Psoas muscle (tissue), 8 donors: ENCODE results near the gene PAM. TPM values are rescaled to one million over a fixed set of nuclear protein-coding genes. Genes with fewer than 3 reads are reported as not detected.

Experiments used
- ATAC-seq, 4 donors: fragments of 200-7000 bp; cut with Tn5 transposase; one replicate each; pipeline ENCODE4 v1.9.1; 2020; ENCODE audit warnings: moderate library complexity in 3 of 4, mild to moderate bottlenecking in 2 of 4
- DNase-seq, 2 donors: peaks; one replicate each; pipeline ENCODE4 v3.0.0-alpha.2; 2020
- H3K27ac ChIP-seq: fragments of 200-600 bp; one replicate; pipeline ENCODE4 v1.8.0; 2022
- H3K27me3 ChIP-seq, 3 donors: fragments of 200-600 bp in 1 of 3; one replicate each; pipeline versions ENCODE4 v1.6.1 to v1.8.0; 2013 to 2022; ENCODE audit warnings: low read length in 2 of 3, mild to moderate bottlenecking in 2 of 3, moderate library complexity in 1 of 3; ENCODE audit not compliant: insufficient read depth in 3 of 3
- H3K36me3 ChIP-seq, 2 donors: fragments of 200-600 bp in 1 of 2; one replicate each; pipeline versions ENCODE4 v1.6.1 to v1.8.0; 2013 to 2022; ENCODE audit warnings: low read depth in 1 of 2, mild to moderate bottlenecking in 1 of 2, moderate library complexity in 1 of 2; ENCODE audit not compliant: insufficient read depth in 1 of 2
- H3K4me1 ChIP-seq: fragments of 200-600 bp; one replicate; pipeline ENCODE4 v1.8.0; 2022
- H3K4me3 ChIP-seq: fragments of 200-600 bp; one replicate; pipeline ENCODE4 v1.8.0; 2022; ENCODE audit warnings: mild to moderate bottlenecking
- H3K9me3 ChIP-seq: fragments of 200-600 bp; one replicate; pipeline ENCODE4 v1.8.0; 2022
- CTCF ChIP-seq: fragments of 200-600 bp; IDR thresholded peaks from one replicate; pipeline ENCODE4 v1.8.0; 2022; ENCODE audit warnings: antibody characterized with exemption
- WGBS, 3 donors: extraction: QIAGEN DNeasy Blood & Tissue Kit; methylation state at CpG; one replicate each; pipeline versions ENCODE4 v1.1.6 to v1.1.7; 2013; 5-methylcytosine and 5-hydroxymethylcytosine counted together
- intact Hi-C, 2 donors: fragments of 100-400 bp; cut with DNase I; formaldehyde crosslinking; loops; one replicate each; pipeline versions ENCODE4 v1.11.0 to v1.14.2; 2022
- polyA plus RNA-seq, 3 donors: library from polyadenylated mRNA; stranded (reverse); fragments of 200-250 nt; gene quantifications; one replicate each; pipeline ENCODE4 v1.2.3, GENCODE V29; 2013
- total RNA-seq, 4 donors: library from RNA; stranded (reverse); fragmentation: NEBNext Ultra II Directional in 2 of 4; extraction: Animal tissue kit (Norgen Biotek cat#: 25700) in 2 of 4; gene quantifications; one replicate each; pipeline versions ENCODE4 v1.2.1 to v1.2.4, GENCODE V29; 2021 to 2023
- donor health status: healthy with polysubstance abuse.
- donor health status: DM: no; HTN: no; CAD: no; lungs with moderate emphysema.
- donor health status: Bipolar disorder and iron deficiency.
- donor health status: healthy.
- donor health status: DM: yes; HTN: yes; CAD: no.
- donor health status: DM: no; HTN: no; CAD: no.
- donor health status: DM: no; HTN: no; CAD: no.
- donor health status: DM: yes; HTN: yes; CAD: no.

PAM gene
- total and polyA plus RNA-seq, 7 donors: 29.5 to 279 (median 191) TPM

DNA sequence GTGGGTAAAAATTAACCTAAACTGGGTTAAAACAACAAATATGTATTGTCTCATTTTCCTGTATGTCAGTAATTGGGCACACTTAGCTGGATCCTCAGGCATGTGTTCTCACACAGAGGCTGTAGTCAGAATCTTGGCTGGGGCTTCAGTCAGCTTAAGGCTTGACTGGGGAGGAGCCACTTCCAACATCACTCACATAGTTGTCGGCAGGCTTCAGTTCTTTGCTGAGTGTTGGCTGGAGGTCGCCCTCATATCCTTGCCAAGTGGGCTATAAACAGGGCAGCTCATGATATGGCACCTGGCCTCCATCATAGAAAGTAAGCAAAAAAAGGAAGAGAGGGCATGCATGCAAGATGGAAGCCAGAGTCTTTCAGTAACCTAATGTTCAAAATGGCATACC, 191.9 kb downstream of the PAM start:
- TF ChIP-seq CTCF: no peak
- Histone ChIP-seq H3K9me3 (no peaks in the 10 kb centered on the region), H3K4me3 (no peak overlapping the region), H3K36me3 (peaks cover 0 to 71% of the 10 kb centered on the region in 2 donors), H3K27me3 (no peaks in the 10 kb centered on the region), H3K27ac (no peak overlapping the region), H3K4me1 (no peaks in the 10 kb centered on the region)
- 39 to 50% (median 47%) methylated on average over 2 of the region's 2 CpGs for WGBS, 3 donors
- intact Hi-C loops: no loop called here
- DNase-seq (no peak), ATAC-seq (peak in 2 of 4 donors; percentile 33 to 65)

DNA sequence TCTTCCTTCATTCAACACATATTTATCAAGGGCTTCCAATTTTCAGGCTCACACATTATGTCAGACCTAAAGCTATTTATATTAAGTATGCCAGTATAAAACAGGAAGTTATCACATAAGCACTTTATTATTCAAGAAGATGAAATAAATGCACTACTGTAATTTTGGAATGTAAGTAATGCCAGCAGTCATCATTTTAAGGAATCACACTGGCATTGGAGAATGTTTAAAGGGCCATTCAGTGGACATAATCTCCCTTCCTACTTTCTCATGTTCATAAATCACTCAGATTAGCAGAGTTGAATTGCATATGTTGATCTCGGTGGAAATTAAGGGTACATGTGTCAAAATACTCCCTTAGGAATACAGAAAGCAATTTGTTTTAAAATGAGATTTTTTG, 200.4 kb downstream of the PAM start:
- ATAC-seq (no peak), DNase-seq (no peak)
- WGBS, 3 donors: 0 to 24% (median 24%) methylated on average over 1 of the region's 1 CpG
- Histone ChIP-seq H3K36me3 (peaks cover 0 to 47% of the 10 kb centered on the region in 2 donors), H3K4me1 (peaks cover 22% of the 10 kb centered on the region), H3K4me3 (no peak overlapping the region), H3K27ac (peak overlapping the region; percentile 17), H3K27me3 (no peaks in the 10 kb centered on the region), H3K9me3 (no peaks in the 10 kb centered on the region)
- intact Hi-C loops: no loop called here
- TF ChIP-seq CTCF: no peak

DNA sequence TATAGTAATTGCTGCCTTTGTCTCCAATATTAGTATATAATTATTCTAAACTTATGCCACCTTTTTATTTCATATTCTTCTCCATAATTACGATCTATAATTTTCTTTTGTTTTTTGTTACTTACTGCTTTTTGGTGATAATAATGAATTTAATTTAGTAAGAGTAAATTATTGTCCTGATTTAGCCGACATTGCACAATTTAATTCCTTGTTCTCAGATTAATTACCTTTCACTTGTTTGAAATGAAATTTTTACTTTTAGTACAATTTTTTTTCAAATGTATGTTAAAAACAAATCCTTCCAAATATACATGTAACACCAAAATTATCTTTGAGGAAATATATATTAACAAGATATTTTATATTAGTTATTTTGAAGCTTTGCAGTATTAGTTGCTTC, 201.5 kb downstream of the PAM start:
- DNase-seq: no peak
- no peak for ATAC-seq
- 95 to 98% (median 98%) methylated on average over 2 of the region's 2 CpGs for WGBS, 3 donors
- Histone ChIP-seq H3K27ac (no peak overlapping the region), H3K4me3 (no peak overlapping the region), H3K4me1 (peaks cover 22% of the 10 kb centered on the region), H3K36me3 (peaks cover 0 to 46% of the 10 kb centered on the region in 2 donors), H3K27me3 (no peaks in the 10 kb centered on the region), H3K9me3 (no peaks in the 10 kb centered on the region)
- no peak for TF ChIP-seq CTCF
- intact Hi-C loops: no loop called here

DNA sequence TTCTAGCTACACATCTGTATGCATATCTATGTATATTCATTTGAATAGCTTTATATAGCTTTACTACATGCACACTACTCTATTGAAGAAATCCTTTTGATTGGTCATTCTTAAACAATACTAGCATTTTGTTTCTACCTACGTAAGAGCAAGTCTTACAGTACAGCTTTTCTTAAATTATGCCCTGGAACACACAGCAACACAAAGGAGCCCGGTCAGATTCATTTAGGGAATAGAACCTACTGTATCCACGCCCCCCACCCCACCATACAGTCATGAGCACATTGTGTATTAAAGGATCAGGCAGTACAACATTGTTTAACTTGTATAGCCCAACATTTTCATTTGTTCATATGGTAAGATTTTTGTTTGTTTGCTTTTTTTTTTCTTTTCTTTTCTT, 202.0 kb downstream of the PAM start:
- Histone ChIP-seq H3K9me3 (no peaks in the 10 kb centered on the region), H3K4me1 (peaks cover 22% of the 10 kb centered on the region), H3K27ac (peak overlapping the region; percentile 80), H3K4me3 (no peak overlapping the region), H3K36me3 (peaks cover 0 to 44% of the 10 kb centered on the region in 2 donors), H3K27me3 (no peaks in the 10 kb centered on the region)
- intact Hi-C loops: no loop called here
- TF ChIP-seq CTCF: no peak
- 97% methylated on average over 3 of the region's 3 CpGs for WGBS, 3 donors
- no peak for DNase-seq
- no peak for ATAC-seq

DNA sequence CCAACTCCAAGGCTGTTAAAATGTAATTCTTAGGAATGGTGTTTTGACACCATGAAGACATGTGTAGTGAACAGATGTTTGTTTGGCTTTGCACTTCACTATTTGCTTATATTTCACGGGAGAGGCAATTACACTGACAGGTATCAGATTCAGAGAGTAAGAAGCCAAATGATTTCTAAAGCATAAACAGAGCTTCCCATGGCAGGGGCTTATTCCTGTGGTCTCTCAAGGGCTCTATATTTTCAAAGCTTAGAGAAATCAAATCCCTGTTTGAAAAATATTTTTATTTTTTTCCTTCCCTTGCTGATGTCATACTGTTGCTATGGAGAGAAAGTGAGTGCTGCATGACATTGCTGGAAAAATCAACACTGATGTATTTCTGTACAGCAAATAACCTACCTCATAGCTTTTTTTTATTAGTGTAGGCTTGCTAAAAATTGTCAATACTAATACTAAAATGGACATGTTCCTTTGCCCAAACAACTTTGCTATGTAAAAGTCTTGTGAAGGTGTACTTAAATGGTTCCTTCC, 203.4 kb downstream of the PAM start:
- Histone ChIP-seq H3K36me3 (peaks cover 0 to 44% of the 10 kb centered on the region in 2 donors), H3K4me1 (peaks cover 22% of the 10 kb centered on the region), H3K27ac (peak overlapping the region; percentile 80), H3K9me3 (no peaks in the 10 kb centered on the region), H3K4me3 (no peak overlapping the region), H3K27me3 (no peaks in the 10 kb centered on the region)
- WGBS, 3 donors: 17 to 34% (median 28%) methylated on average over 1 of the region's 1 CpG
- ATAC-seq (peak; percentile 15 to 73 (median 59)), DNase-seq (no peak)
- intact Hi-C loops: no loop called here
- no peak for TF ChIP-seq CTCF
